SW 1271 (cell line): ENCODE measurements around the gene NPHP3.
"Not testable (repeated sequence)": the region's sequence is repeated elsewhere in the genome, so short reads cannot be mapped to it uniquely, and the experiment has no call there.

Experiments
- DNase-seq, 2 experiments: peaks; one replicate each; lab custom pipeline; 2025; lab: John Stamatoyannopoulos, UW

Gene NPHP3

GRCh38 chr3:132641837-132642538, 80.2 kb downstream of the NPHP3 start:
- DNase-seq, result peak in 1 of 2 experiments; percentile 62

DNA sequence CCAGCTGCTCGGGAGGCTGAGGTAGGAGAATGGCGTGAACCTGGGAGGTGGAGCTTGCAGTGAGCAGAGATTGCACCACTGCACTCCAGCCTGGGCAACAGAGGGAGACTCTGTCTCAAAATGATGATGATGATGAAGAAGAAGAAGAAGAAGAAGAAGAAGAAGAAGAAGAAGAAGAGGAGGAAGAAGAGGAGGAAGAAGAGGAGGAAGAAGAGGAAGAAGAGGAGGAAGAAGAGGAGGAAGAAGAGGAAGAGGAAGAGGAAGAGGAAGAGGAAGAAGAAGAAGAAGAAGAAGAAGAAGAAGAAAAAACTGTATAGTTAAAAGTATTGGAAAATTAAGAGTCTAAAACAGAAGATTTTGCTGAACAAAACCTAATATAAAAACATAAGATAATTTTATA, 80.8 kb downstream of the NPHP3 start:
- DNase-seq, result not testable (repeated sequence)

- DNase-seq, result no peak
These were observed 83.5 kb downstream of the NPHP3 start for GRCh38 chr3:132638706-132639105.

- DNase-seq, result peak in 1 of 2 experiments; percentile 45
These were observed 84.6 kb downstream of the NPHP3 start for GRCh38 chr3:132637590-132637989.

DNA sequence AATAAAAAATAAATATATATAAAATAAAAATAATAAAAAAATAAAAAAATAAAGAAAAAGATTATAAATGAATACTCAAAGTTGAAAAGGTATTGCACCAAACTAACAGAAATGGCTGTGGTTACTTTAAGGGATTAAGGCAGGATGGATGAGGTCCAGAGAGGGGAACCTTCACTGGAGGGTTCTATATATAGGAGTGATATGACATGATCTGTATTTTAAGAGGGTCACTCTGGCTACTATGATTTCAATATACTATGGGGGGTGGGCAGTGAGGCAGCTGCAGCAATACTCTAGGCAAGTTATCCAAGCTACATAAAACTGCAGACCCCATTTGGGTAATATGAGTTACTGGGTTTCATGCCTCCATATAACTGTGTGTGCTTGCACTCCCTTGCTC, 87.2 kb downstream of the NPHP3 start:
- DNase-seq, result no peak
